HG02973 (cell line): Measurements from ENCODE around the gene ADAM15.

Experiments
- ATAC-seq: cut with Tn5 transposase; IDR thresholded peaks from one replicate; pipeline ENCODE4 v1.9.1; 2021; ENCODE audit warnings: moderate library complexity; ENCODE audit not compliant: unreplicated experiment

Gene ADAM15

DNA sequence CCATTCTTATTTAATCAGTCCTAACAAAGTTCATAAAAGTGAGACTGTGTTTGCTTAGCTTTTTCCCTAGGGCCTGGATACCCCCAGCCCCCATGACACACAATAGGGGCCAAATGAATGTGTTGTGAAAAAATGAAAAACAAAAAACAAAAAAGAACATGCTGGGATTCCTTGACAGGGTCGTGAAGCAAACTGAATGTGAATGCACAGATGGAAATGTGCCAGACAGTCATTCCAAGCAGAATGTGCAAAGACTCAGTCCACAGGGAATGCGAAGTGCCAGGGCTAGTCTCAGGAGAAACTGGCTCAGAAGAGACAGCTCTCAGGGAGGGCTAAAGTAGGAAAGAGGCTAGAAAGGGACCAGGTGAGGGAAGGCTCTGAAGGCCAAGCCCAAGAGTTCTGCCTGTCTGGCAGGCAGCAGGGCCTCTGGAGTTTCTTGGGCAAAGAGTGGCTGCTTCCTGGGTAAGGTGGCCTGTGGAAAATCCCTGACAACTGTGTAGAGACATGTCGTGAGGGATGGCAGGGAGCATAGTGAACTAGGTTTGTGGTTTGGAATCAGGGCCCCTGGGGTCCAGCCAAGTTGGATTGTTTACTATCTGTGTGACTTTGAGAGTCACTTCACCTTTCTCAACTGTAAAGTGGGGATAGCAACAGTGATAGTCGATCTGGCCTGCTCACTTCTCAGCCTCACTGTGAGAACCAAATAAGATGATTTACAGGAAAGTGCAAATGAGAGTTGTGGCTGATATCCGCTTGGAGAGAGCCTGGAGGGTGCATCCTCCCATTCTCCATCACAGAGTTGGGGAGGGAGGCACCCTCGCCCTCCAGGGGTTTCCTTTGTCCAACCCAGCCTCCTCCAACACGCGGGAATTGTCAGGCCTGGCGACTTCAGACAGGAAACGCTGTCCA, 1.2 kb upstream of the ADAM15 start:
- ATAC-seq: no peak

DNA sequence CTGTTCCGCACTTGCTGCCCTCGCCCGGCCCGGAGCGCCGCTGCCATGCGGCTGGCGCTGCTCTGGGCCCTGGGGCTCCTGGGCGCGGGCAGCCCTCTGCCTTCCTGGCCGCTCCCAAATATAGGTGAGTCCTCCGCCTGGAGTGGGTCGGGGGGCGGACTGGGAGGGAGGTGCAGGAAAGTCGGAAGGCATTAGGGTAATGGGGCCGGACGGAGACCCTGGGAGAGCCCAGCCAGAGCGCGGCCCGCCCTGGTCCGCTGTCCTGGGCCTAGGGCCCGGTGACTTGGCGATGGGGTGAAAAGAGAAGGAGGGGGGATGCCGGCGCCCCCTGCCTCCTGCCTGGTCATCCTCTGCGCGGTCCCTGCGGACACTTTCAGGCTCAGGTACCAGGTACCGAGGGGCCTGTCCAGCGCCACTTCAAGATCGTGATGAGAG, 243 bp downstream of the ADAM15 start:
- ATAC-seq: peak; percentile 13

DNA sequence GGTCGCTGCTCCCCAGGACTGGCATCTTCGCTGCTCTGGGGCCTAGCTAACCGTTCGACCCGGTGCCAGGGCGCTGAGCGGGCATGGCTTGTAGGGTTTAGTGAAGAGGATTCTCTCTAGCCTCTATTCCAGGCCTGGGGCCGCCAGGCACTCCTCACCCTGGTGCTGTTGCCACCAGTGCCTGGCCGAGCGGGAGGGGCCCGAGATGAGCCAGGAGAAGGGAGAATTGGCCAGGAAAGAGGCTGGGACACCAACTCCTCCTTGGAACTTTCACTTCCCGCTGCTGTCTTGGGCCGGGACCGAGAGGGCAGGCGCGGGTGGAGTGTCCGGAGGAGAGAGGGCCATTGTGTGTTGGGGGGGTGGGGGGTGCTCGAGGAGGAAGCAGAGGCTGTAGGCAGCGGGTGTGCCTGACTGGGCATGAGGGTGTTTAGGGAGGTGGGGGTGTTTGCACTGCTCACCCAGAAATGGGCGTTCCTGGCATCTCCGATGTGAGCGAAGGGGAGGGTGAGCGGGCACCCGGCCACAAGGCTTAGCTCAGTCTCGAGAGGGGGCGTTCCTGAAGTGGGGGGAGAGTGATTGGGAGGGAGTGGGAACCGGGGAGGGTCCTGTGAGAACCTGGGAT, 772 bp downstream of the ADAM15 start:
- ATAC-seq: no peak

DNA sequence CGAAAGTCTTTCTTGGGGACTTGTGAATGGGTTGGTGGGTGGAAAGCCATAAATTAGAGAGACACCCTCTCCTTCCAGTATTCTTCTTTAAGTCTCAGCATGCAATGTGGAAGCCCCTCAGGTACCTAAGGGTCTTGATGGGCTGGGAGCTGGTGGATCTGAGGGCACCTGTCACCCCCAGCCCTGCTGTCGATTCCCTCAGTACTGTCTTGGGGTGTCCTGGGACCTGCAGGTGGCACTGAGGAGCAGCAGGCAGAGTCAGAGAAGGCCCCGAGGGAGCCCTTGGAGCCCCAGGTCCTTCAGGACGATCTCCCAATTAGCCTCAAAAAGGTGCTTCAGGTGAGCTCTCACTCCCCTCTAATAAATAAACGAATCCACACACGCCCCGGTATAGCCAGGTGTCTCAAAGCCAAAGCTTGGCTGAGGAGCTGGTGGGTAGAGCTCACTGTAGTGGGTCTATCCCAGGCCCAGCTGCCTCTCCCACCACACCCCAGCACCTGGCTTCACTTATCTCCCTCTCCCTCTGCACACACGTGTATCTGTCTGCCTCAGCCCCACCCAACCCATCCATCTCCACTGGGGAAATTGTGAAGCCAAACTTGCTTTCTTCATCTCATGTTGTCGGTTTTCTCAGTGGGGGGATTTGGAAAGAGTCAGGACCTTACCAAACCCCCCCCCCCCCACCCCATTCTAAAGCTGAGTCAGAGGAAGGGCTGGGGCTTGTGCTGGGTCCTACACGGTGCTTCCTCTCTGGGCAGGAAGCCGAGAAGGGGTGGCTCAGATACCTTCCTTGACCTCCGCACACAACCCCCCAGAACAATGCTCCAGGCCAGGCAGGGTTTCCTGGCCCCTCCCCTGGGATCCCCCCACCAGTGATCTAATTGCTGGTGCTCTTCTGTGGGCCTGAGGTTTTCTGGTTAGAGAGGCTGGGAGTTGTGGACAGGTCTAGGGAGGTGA, 1.6 kb downstream of the ADAM15 start:
- ATAC-seq: no peak

DNA sequence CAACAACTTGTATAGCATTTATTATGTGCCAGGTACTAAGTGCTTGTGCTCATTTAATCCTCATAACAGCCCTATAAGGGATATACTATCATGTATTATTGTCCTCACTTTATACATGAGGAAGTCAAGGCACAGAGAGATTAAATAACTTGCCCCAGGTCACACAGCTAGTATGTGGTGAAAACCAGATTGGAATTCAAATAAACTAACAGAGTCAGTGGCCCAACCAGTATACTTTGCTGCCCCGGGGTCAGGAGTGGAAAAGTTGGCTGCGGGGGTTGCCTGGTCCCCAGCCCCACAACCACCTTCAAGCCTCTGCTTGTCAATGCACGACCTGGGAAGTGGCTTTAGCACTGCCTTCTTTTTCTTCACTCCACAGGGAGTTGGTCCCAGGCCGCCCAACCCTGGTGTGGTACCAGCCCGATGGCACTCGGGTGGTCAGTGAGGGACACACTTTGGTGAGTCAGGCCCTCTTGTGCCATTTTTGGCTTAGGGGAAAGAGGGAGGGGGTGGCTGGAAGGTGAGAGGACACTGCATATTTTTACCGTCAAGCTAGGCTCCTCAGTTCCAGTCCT, 2.5 kb downstream of the ADAM15 start:
- no peak for ATAC-seq

DNA sequence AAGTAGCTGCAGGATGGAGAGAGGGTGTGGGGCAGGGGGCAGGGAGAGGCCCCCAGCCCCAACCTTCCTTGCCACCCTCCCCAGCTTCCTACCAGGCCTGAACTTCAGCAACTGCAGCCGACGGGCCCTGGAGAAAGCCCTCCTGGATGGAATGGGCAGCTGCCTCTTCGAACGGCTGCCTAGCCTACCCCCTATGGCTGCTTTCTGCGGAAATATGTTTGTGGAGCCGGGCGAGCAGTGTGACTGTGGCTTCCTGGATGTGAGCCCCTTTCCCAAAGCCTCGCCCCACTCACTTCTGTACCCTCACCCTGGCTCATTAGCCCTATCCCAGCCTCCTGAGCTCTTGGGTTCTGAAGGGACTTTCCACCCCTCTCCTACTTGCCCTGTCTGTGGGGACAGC, 6.0 kb downstream of the ADAM15 start:
- no peak for ATAC-seq

DNA sequence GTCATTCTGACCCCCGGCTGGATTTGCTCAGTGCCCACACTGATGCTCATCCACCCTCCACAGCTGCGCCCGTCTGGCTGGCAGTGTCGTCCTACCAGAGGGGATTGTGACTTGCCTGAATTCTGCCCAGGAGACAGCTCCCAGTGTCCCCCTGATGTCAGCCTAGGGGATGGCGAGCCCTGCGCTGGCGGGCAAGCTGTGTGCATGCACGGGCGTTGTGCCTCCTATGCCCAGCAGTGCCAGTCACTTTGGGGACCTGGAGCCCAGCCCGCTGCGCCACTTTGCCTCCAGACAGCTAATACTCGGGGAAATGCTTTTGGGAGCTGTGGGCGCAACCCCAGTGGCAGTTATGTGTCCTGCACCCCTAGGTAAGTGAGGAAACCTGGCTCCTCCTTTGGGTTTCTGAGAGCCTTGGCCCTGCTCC, 6.7 kb downstream of the ADAM15 start:
- no peak for ATAC-seq

DNA sequence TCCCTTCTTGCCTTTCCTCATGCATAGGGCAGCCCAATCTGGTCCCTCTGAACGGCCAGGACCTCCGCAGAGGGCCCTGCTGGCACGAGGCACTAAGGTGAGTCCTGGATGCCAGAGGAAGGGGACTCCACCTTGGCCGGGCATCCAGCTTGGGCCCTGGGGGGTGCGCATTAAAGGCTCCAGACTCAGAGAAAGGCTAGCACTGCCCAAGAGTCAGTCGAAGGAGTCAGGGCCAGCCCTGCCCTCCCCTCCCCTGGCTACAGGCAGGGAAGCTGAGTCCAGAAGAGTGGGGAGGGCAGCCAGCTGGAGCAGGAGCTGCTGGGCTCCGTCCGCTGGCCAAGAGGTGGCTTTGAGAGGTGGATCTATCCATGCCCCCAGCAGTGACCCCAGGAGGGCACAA, 9.6 kb downstream of the ADAM15 start:
- ATAC-seq: no peak

DNA sequence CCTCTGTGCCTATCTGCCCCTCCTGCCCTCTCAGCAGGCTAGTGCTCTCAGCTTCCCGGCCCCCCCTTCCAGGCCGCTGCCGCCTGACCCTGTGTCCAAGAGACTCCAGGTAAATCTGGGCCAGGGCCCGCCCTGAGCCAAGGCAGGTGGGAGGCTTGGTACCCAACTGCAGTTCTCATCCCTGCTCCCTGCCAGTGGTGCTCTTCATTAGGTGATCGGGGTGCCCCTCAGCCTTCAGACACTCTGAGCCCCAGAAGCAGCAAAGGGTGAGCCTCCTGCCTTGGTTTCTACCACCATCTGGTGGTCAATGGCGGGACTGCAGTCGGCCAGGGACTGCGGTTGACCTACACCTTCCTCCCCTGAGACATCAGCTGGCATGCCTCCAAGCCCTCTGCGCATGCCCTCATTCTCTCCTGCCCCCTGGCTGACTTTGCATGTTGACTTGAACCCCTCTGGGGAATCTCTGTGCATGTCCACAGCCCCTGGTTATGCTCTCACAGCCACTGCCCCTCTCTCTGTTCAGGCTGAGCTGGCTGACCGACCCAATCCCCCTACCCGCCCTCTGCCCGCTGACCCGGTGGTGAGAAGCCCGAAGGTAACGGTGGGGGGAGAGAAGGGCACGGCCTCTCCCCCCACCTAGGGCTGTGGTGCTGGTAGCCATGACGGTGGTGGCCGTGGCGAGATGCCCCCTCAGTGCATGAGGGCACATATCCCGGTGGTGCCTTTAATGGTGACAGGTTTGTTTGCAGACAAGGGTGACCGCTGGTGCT, 10.4 kb downstream of the ADAM15 start:
- no peak for ATAC-seq

DNA sequence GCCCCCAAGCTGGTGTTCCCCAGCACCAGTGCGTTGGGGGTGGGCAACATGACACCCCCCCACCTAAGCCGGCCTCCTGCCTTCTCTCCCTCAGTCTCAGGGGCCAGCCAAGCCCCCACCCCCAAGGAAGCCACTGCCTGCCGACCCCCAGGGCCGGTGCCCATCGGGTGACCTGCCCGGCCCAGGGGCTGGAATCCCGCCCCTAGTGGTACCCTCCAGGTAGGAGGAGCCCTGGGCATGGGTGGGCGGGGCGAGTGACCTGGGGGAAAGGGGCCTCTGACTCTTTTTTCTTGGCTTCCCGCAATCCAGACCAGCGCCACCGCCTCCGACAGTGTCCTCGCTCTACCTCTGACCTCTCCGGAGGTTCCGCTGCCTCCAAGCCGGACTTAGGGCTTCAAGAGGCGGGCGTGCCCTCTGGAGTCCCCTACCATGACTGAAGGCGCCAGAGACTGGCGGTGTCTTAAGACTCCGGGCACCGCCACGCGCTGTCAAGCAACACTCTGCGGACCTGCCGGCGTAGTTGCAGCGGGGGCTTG, 11.1 kb downstream of the ADAM15 start:
- no peak for ATAC-seq

DNA sequence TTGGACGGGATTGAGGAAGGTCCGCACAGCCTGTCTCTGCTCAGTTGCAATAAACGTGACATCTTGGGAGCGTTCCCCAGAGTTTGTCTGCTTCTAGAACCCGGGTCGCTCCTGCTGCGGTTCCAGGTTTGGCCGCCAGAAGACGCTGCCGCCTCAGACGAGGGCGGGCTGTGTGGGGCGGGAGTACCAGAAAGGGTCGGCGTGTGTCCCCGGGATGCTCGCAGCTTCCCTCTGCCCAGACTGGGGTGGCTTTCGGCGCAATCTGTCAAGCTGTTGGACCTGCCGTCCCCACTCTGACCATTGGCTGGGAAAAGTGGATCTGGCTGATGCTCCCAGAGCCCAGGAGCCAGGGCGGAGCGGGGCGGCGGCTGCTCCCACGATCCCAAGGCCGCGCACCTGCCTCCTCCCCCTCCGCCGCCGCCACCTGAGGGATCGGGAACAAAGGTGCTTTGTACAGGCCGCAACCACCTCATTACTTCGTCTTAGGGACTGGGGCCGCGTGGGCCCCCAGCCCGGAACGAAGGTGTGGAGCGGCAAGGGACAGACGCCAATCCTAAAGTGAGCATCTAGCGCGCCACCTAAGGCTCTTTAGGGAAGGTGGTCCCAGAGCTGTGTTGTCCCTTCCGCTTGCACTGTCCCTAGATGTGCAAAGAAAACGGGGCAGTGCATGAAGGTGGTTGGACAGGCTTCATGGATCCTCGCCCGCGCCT, 11.7 kb downstream of the ADAM15 start:
- ATAC-seq: no peak

DNA sequence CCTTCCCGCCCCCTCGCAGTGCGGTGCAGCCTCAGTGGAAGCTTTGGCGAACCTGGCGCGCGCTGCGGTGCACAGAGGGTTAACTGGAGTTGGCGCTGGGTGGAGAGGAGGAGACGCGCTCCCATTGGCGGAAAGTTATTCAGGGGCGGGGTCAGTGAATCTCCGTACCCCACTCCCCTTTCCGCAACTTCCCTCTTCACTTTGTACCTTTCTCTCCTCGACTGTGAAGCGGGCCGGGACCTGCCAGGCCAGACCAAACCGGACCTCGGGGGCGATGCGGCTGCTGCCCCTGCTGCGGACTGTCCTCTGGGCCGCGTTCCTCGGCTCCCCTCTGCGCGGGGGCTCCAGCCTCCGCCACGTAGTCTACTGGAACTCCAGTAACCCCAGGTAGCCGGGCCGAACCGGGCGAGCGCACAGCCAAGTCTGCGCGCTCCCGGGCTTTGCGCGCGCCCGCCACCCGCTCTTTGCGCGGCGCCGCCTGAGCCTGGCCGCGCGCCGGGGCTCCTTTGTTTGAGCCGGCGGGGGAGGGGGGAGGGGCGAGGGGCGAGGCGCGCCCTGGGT, 12.5 kb downstream of the ADAM15 start, which contains the start of gene EFNA4:
TSS of gene EFNA4 (plus strand) at position 191 of the 561 bp plus-strand sequence. CDS start at position 275, 84 bp downstream.
- peak; percentile 60 for ATAC-seq

DNA sequence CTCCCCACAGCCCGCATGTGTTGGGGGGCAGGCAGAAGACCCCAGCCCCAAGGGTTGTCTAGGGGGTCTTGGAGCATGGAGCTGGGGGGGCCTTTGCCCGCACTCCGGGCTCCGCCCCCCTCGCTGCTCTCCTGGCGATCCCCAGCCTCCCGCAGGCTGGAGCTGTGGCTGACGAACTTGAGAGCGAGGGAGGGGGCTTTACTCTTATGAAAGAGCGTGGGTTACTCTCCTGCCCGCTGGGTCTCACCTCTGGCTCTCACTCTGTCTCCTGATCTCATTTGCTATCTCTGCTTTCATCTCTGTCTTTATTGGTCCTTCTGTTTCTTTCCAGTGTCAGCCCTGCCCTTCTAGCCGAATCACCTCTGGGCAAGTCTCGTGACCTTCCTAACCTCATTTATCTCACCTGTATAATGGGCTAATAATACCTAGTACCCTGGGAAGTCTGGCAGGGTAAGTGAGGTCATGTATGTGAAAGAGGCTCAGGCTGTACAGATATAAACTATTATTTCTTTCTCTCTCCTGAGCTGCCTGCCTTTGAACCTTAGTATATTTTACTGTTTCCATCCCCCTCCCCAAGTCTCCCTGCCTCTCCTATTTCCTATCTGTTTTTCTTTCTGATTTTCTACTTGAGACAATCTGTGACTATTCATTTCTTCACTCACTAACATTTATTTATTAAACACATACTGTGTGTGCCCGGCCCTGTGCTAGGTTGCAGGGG, 13.2 kb downstream of the ADAM15 start:
- no peak for ATAC-seq

DNA sequence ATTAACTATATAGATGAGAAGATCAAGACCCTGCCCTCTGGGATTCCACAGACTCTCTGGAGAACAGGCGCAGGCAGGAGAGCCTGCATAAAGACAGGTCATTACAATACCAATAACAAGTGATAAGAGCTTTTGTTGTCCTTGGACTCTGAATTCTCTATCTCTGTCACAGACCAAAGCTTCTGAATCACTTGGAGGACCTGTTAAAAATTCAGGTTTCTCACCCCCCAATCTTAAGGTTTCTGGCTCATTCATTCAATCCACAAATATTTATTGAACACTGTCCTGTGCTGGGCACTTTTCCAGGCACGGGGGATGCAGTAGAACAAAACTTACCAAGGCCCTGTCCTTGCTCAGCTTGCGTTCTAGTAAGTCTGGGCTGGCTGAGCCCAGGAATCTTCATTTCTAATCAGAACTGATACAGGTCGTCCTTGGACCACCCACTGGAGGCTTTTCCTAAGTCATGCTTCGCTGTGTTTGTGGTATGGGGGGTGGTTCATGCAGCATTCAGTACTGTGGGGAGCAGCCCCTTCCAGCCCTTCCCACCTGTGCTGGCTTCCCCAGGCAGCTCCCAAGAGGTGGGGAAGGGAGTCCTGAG, 13.8 kb downstream of the ADAM15 start:
- ATAC-seq: no peak

DNA sequence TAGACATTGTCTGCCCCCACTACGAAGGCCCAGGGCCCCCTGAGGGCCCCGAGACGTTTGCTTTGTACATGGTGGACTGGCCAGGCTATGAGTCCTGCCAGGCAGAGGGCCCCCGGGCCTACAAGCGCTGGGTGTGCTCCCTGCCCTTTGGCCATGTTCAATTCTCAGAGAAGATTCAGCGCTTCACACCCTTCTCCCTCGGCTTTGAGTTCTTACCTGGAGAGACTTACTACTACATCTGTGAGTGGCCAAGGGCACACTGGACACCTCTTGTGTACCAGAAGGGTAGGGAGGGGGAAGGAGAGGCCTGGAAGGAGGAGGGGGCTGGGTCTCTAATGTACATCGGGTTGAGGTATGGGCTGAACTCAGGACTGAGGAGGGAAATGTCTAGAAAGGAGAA, 15.7 kb downstream of the ADAM15 start:
- no peak for ATAC-seq

DNA sequence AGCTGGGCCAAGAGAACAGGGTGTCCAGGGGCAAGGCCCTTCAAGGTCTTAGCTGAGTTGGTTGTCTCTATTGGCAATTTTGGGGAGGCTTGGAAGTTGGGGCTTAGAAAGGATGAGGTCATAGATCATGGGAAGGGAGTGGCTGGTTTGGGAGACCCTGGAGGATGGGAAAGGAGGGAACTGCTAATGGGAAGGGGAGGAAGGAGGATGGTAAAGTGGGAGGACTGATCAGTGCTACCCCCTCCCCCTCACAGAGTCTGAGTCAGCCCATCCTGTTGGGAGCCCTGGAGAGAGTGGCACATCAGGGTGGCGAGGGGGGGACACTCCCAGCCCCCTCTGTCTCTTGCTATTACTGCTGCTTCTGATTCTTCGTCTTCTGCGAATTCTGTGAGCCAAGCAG, 17.5 kb downstream of the ADAM15 start:
- ATAC-seq: no peak

DNA sequence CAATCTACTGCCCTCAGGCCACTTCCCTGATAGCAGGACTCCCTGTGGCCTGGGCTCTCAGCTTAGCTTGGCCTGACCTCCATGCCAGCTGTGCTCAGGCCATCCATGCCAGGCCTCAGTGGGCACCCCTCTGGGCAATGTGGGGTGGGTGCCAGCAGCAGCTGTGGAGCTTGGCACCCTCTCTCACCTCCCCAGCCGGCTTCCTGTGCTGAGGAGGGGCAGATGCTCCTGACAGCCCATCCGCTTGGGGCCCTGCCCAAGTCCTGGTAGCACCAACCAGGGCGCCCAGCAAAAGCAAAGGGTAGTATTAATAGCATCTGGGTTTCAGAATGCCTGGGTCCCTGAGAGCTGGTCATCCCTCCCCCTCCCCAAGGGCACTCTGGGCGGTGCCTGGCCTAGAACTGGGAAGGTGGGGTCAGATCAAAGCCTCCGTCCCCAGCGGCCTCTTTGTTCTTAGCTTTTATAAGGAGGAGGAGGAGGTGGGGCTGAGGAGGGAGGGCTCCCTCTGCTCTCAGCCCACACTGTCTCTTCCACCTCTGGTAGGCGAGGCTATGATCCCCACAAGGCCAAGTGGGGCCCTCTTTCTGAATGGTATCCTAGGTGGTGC, 18.5 kb downstream of the ADAM15 start:
- no peak for ATAC-seq
